ENCODE measurements around the gene HOMER2. TPM values are rescaled to one million over a fixed set of nuclear protein-coding genes. Genes with fewer than 3 reads are reported as not detected.

The HOMER2 gene
- total and polyA plus RNA-seq, 2 donors (not counting 3 experiments of a cell fraction or from before 2014, with no cell fraction given), result 0.60 to 0.68 TPM

DNA sequence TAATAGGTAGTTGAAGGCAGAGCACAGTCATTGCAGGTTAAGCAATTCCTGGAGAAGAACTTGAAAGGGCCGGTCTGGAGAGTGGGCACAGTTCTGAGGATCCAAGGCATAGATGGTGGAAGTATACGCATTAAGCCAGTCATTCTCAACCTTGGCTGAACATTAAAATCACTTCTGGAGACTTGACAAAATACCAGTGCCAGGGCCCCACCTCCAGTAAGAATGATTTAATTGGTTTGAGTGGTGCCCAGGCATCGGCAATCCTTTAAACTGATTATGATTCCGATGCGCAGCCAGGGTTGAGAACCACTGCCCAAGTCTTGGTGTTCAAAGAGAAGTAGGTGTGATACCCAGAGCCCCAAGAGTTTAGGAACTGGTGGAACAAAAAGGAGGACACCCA, 6.9 kb upstream of the HOMER2 start:
- no peak overlapping the region for H3K4me2 ChIP-seq (ENCODE audit: insufficient read depth, low read length)
- H3K9me3 ChIP-seq (replicated peaks; ENCODE audit: control insufficient read depth, insufficient read depth, low read length), result no peaks in the 10 kb centered on the region
- peaks cover 0 to 1% of the 10 kb centered on the region in 2 experiments for H3K27me3 ChIP-seq (ENCODE audit: control insufficient read depth in 2 of 2, insufficient read depth in 2 of 2, low read length in 2 of 2)
- H3K4me1 ChIP-seq (ENCODE audit: control insufficient read depth, extremely low read depth, insufficient read depth, low read length), result no peaks in the 10 kb centered on the region
- DNase-seq (ENCODE audit: low read depth, low spot score) (no peak), FAIRE-seq (no peak)
- TF ChIP-seq GATA2 (IDR thresholded peaks at IDR 0.05; ENCODE audit: insufficient read depth, insufficient read length, low read depth, low read length) (no peak), JUN (IDR thresholded peaks at IDR 0.05; ENCODE audit: borderline replicate concordance, insufficient read depth, insufficient read length, low read depth) (no peak), EZH2 (IDR thresholded peaks at IDR 0.05; ENCODE audit: borderline replicate concordance, low read depth, low read length, severe bottlenecking) (no peak), POLR2A (IDR thresholded peaks at IDR 0.05; ENCODE audit: low read depth, low read length) (no peak), FOS (IDR thresholded peaks at IDR 0.05; ENCODE audit: borderline replicate concordance, insufficient read depth, low read length) (no peak), MAX (IDR thresholded peaks at IDR 0.05; ENCODE audit: insufficient read depth, insufficient read length) (no peak), MYC (IDR thresholded peaks at IDR 0.05; ENCODE audit: low read depth, low read length) (no peak), POLR2AphosphoS5 (IDR thresholded peaks at IDR 0.05; ENCODE audit: insufficient read depth, low read depth, low read length) (no peak)
- TF ChIP-seq, protein P1, sequence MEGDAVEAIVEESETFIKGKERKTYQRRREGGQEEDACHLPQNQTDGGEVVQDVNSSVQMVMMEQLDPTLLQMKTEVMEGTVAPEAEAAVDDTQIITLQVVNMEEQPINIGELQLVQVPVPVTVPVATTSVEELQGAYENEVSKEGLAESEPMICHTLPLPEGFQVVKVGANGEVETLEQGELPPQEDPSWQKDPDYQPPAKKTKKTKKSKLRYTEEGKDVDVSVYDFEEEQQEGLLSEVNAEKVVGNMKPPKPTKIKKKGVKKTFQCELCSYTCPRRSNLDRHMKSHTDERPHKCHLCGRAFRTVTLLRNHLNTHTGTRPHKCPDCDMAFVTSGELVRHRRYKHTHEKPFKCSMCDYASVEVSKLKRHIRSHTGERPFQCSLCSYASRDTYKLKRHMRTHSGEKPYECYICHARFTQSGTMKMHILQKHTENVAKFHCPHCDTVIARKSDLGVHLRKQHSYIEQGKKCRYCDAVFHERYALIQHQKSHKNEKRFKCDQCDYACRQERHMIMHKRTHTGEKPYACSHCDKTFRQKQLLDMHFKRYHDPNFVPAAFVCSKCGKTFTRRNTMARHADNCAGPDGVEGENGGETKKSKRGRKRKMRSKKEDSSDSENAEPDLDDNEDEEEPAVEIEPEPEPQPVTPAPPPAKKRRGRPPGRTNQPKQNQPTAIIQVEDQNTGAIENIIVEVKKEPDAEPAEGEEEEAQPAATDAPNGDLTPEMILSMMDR (IDR thresholded peaks at IDR 0.05; ENCODE audit: extremely low read depth in 1 of 2, insufficient read depth in 1 of 2, low read depth in 1 of 2, low read length in 2 of 2), result no peak
- H3K4me3 ChIP-seq (replicated peaks in 1 of 3; ENCODE audit: insufficient read depth in 1 of 3, low read depth in 1 of 3, low read length in 3 of 3), result no peak overlapping the region
- POLR2A ChIA-PET, result no interaction called here
- no peak overlapping the region for H3K27ac ChIP-seq (ENCODE audit: insufficient read depth, low read depth, low read length)
- intact Hi-C loops (cut with micrococcal nuclease), result loop anchor here (10.0 kb wide), 1 partner anchor 115 kb away; no protein-coding TSS in a partner anchor
- no peak overlapping the region for H3K9ac ChIP-seq (replicated peaks; ENCODE audit: extremely low read depth, insufficient read depth, low read length)
- H4K20me1 ChIP-seq (replicated peaks; ENCODE audit: control insufficient read depth, extremely low read depth, insufficient read depth, low read length), result no peaks in the 10 kb centered on the region
- no peak overlapping the region for H2AFZ ChIP-seq (ENCODE audit: low read depth, low read length)
- dilution Hi-C loops (cut with MboI; ENCODE audit: extremely low pct_ligation_motif_present, low sequenced_read_pairs), result no loop called here
- CTCF ChIA-PET, result no interaction called here
- H3K9me1 ChIP-seq (replicated peaks; ENCODE audit: control insufficient read depth, extremely low read depth, insufficient read depth, low read length), result no peaks in the 10 kb centered on the region
- BruUV-seq (replicated peaks), result no TSS peak
- no peaks in the 10 kb centered on the region for H3K36me3 ChIP-seq (ENCODE audit: control insufficient read depth in 2 of 2, extremely low read depth in 1 of 2, insufficient read depth in 2 of 2, low read length in 2 of 2)
- no peaks in the 10 kb centered on the region for H3K79me2 ChIP-seq (ENCODE audit: control insufficient read depth, insufficient read depth, low read length)

Data from endothelial cell of umbilical vein (primary cell).